ENCODE data around the gene ENTR1. TPM values are rescaled to one million over a fixed set of nuclear protein-coding genes. Genes with fewer than 3 reads are reported as not detected.

Gene ENTR1
- total RNA-seq, 4 donors from 2014 or later, result 26.3 to 55.1 (median 44.0) TPM

GRCh38 chr9:136393531-136393930 lies 16.9 kb downstream of the ENTR1 start:
- no peak overlapping the region for H3K27ac ChIP-seq
- peaks cover 0 to 97% of the 10 kb centered on the region in 2 donors for H3K36me3 ChIP-seq

GRCh38 chr9:136392538-136393449 lies 17.6 kb downstream of the ENTR1 start:
- ATAC-seq, result peak; percentile 23
- no peaks in the 10 kb centered on the region for H3K4me1 ChIP-seq

More at GRCh38 chr9:136393531-136393930, 16.9 kb downstream of the ENTR1 start:
- Histone ChIP-seq H3K9me3 (no peaks in the 10 kb centered on the region), H3K4me3 (no peak overlapping the region), H3K4me1 (peaks cover 0 to 7% (median 2%) of the 10 kb centered on the region in 3 donors), H3K27me3 (no peaks in the 10 kb centered on the region)
- ATAC-seq, result no peak
- TF ChIP-seq POLR2A (IDR thresholded peaks at IDR 0.05), result no peak
- TF ChIP-seq POLR2AphosphoS5 (IDR thresholded peaks at IDR 0.05), result no peak
- TF ChIP-seq EP300 (IDR thresholded peaks at IDR 0.05), result no peak
- no peak for TF ChIP-seq CTCF (IDR thresholded peaks at IDR 0.05)
- WGBS, 2 donors (ENCODE audit: low coverage in 1 of 2), result no CpG with 5 or more reads among the region's 17 CpGs

GRCh38 chr9:136391737-136392537 lies 18.5 kb downstream of the ENTR1 start:
- no peak for ATAC-seq
- H3K4me3 ChIP-seq, result no peak overlapping the region
- H3K36me3 ChIP-seq, result peaks cover 0 to 97% of the 10 kb centered on the region in 2 donors
- no peak overlapping the region for H3K27ac ChIP-seq
- H3K27me3 ChIP-seq, result no peaks in the 10 kb centered on the region
- H3K9me3 ChIP-seq, result no peaks in the 10 kb centered on the region
- TF ChIP-seq CTCF (IDR thresholded peaks at IDR 0.05), result no peak
- TF ChIP-seq POLR2A (IDR thresholded peaks at IDR 0.05), result no peak
- no peak for TF ChIP-seq POLR2AphosphoS5 (IDR thresholded peaks at IDR 0.05)
- TF ChIP-seq EP300 (IDR thresholded peaks at IDR 0.05), result no peak
- H3K4me1 ChIP-seq, result no peaks in the 10 kb centered on the region
- WGBS, 2 donors (ENCODE audit: low coverage in 1 of 2), result 69 to 100% methylated on average over 4 to 9 of the region's 28 CpGs

More at GRCh38 chr9:136392538-136393449, 17.6 kb downstream of the ENTR1 start:
- TF ChIP-seq EP300 (IDR thresholded peaks at IDR 0.05) (no peak), CTCF (IDR thresholded peaks at IDR 0.05) (no peak), POLR2AphosphoS5 (IDR thresholded peaks at IDR 0.05) (no peak), POLR2A (IDR thresholded peaks at IDR 0.05) (no peak)
- H3K4me3 ChIP-seq, result no peak overlapping the region
- 60 to 90% methylated on average over 1 to 2 of the region's 21 CpGs for WGBS, 2 donors (ENCODE audit: low coverage in 1 of 2)
- H3K27ac ChIP-seq, result no peak overlapping the region
- peaks cover 0 to 97% of the 10 kb centered on the region in 2 donors for H3K36me3 ChIP-seq
- H3K9me3 ChIP-seq, result no peaks in the 10 kb centered on the region
- H3K27me3 ChIP-seq, result no peaks in the 10 kb centered on the region

GRCh38 chr9:136389396-136389795 lies 21.0 kb downstream of the ENTR1 start:
- TF ChIP-seq POLR2AphosphoS5 (IDR thresholded peaks at IDR 0.05), result no peak
- no peak for TF ChIP-seq EP300 (IDR thresholded peaks at IDR 0.05)
- no peak for TF ChIP-seq POLR2A (IDR thresholded peaks at IDR 0.05)
- no peak for TF ChIP-seq CTCF (IDR thresholded peaks at IDR 0.05)
- Histone ChIP-seq H3K27me3 (no peaks in the 10 kb centered on the region), H3K9me3 (no peaks in the 10 kb centered on the region), H3K4me1 (no peaks in the 10 kb centered on the region), H3K4me3 (no peak overlapping the region), H3K36me3 (peaks cover 0 to 97% of the 10 kb centered on the region in 2 donors), H3K27ac (no peak overlapping the region)
- WGBS, 2 donors (ENCODE audit: low coverage in 1 of 2), result 40% methylated on average over 2 of the region's 14 CpGs; no CpG with 5 or more reads in 1 of the 2 donors
- no peak for ATAC-seq
